H1 (cell line): ENCODE results near the gene SIGLEC11. TPM values are rescaled to one million over a fixed set of nuclear protein-coding genes. Genes with fewer than 3 reads are reported as not detected.

ENCODE experiments used
- CTCF ChIA-PET: fragments of 300-600 bp; sonication (Branson Sonifier 250); formaldehyde crosslinking; loops from one replicate; lab custom pipeline; 2021; ENCODE audit not compliant: partially characterized antibody; lab: Charles Lee
- POLR2A ChIA-PET: fragments of 300-600 bp; sonication (Branson Sonifier 250); formaldehyde crosslinking; loops from one replicate; lab custom pipeline; 2021; ENCODE audit warnings: inconsistent platforms; ENCODE audit not compliant: partially characterized antibody; lab: Charles Lee
- DNase-seq, 2 experiments: peaks; one replicate each; pipeline versions ENCODE4 v3.0.0 to v3.0.0-alpha.2; 2010 to 2022; ENCODE audit warnings: low spot score in 2 of 2, low read depth in 1 of 2, mixed read lengths in 1 of 2
- FAIRE-seq: peaks from 2 replicates; lab custom pipeline; 2011; peaks lifted over from hg19 to GRCh38; lab: Jason Lieb, UNC
- H2AFZ ChIP-seq: 2 replicates; pipeline ENCODE4 v1.8.1; 2012; ENCODE audit warnings: low read length, inconsistent platforms
- H2AK5ac ChIP-seq: 2 replicates; pipeline ENCODE4 v1.6.1; 2013; ENCODE audit warnings: low read depth, low read length
- H2BK120ac ChIP-seq: replicated peaks from 2 replicates; pipeline ENCODE3; 2013; ENCODE audit warnings: low read depth, low read length, inconsistent platforms
- H2BK12ac ChIP-seq: 2 replicates; pipeline ENCODE4 v1.6.1; 2013; ENCODE audit warnings: low read depth, low read length
- H2BK15ac ChIP-seq: 2 replicates; pipeline ENCODE4 v1.6.1; 2013; ENCODE audit warnings: low read length
- H2BK20ac ChIP-seq: 2 replicates; pipeline ENCODE4 v1.6.1; 2013; ENCODE audit warnings: low read length
- H2BK5ac ChIP-seq: 2 replicates; pipeline ENCODE4 v1.6.1; 2013; ENCODE audit warnings: low read depth, low read length
- H3K14ac ChIP-seq: 2 replicates; pipeline ENCODE4 v1.6.1; 2013; ENCODE audit warnings: inconsistent platforms; ENCODE audit not compliant: insufficient read length
- H3K18ac ChIP-seq: 2 replicates; pipeline ENCODE4 v1.6.1; 2013; ENCODE audit warnings: low read length; ENCODE audit errors: extremely low read depth
- H3K23ac ChIP-seq: 2 replicates; pipeline ENCODE4 v1.6.1; 2013; ENCODE audit warnings: inconsistent platforms; ENCODE audit not compliant: insufficient read length
- H3K23me2 ChIP-seq: 2 replicates; pipeline ENCODE4 v1.6.1; 2013; ENCODE audit warnings: low read depth, low read length
- H3K27ac ChIP-seq: 2 replicates; pipeline ENCODE4 v1.6.1; 2011; ENCODE audit warnings: low read depth, low read length, inconsistent platforms
- H3K27me3 ChIP-seq, 4 experiments: replicated peaks in 1 of 4; 1 replicate in 1 of 4; 2 replicates in 3 of 4; pipeline versions ENCODE4 v1.6.1 to v1.8.1; 2011 to 2013; ENCODE audit warnings: low read length in 3 of 4, mild to moderate bottlenecking in 3 of 4, inconsistent platforms in 2 of 4, mixed read lengths in 2 of 4, moderate library complexity in 1 of 4; ENCODE audit not compliant: control insufficient read depth in 3 of 4, insufficient read depth in 3 of 4; ENCODE audit errors: extremely low read depth in 1 of 4
- H3K36me3 ChIP-seq, 4 experiments: 2 replicates each; pipeline versions ENCODE4 v1.6.1 to v1.8.1; 2011 to 2013; ENCODE audit warnings: mild to moderate bottlenecking in 4 of 4, low read length in 3 of 4, moderate library complexity in 2 of 4, control low read depth in 1 of 4, inconsistent platforms in 1 of 4; ENCODE audit not compliant: insufficient read depth in 4 of 4, control insufficient read depth in 2 of 4
- H3K4ac ChIP-seq: replicated peaks from 2 replicates; pipeline ENCODE3; 2013; ENCODE audit warnings: low read length, low read depth, mixed read lengths, inconsistent platforms; ENCODE audit not compliant: insufficient read length
- H3K4me1 ChIP-seq, 4 experiments: replicated peaks in 1 of 4; 1 replicate in 1 of 4; 2 replicates in 3 of 4; pipeline versions ENCODE4 v1.6.1 to v1.8.1; 2011 to 2013; ENCODE audit warnings: low read length in 3 of 4, inconsistent platforms in 2 of 4, mixed read lengths in 1 of 4; ENCODE audit not compliant: insufficient read depth in 4 of 4, control insufficient read depth in 3 of 4
- H3K4me2 ChIP-seq, 2 experiments: 2 replicates each; pipeline versions ENCODE4 v1.6.1 to v1.8.1; 2011 to 2013; ENCODE audit warnings: low read depth in 2 of 2, low read length in 2 of 2, control low read depth in 1 of 2, inconsistent platforms in 1 of 2, mild to moderate bottlenecking in 1 of 2; ENCODE audit not compliant: insufficient read depth in 1 of 2
- H3K4me3 ChIP-seq, 4 experiments: fragments of 200-600, 300-600 bp in 1 of 4; sonication (generic), shearing (Covaris generic), sonication (Bioruptor Twin) in 1 of 4; 2 replicates each; pipeline versions ENCODE4 v1.5.1 to v1.8.1; 2011 to 2016; ENCODE audit warnings: low read length in 4 of 4, low read depth in 3 of 4, control low read depth in 2 of 4, inconsistent platforms in 2 of 4, mild to moderate bottlenecking in 2 of 4, mixed read lengths in 1 of 4, moderate library complexity in 1 of 4; ENCODE audit not compliant: insufficient read depth in 2 of 4; ENCODE audit errors: extremely low read depth in 1 of 4
- H3K56ac ChIP-seq: replicated peaks from 2 replicates; pipeline ENCODE3; 2013; ENCODE audit warnings: low read depth, mild to moderate bottlenecking, mixed read lengths, low read length, inconsistent platforms; ENCODE audit not compliant: insufficient read length
- H3K79me1 ChIP-seq: 2 replicates; pipeline ENCODE4 v1.6.1; 2013; ENCODE audit warnings: low read depth, low read length, control low read depth
- H3K79me2 ChIP-seq, 2 experiments: 2 replicates each; pipeline versions ENCODE4 v1.6.1 to v1.8.1; 2012 to 2013; ENCODE audit warnings: low read length in 2 of 2, mild to moderate bottlenecking in 2 of 2, inconsistent platforms in 1 of 2; ENCODE audit not compliant: insufficient read depth in 2 of 2, control insufficient read depth in 1 of 2
- H3K9ac ChIP-seq, 4 experiments: replicated peaks in 1 of 4; 1 replicate in 1 of 4; 2 replicates in 3 of 4; pipeline versions ENCODE4 v1.6.1 to v1.8.1; 2011 to 2013; ENCODE audit warnings: low read depth in 3 of 4, low read length in 3 of 4, control low read depth in 2 of 4, mild to moderate bottlenecking in 2 of 4, moderate library complexity in 2 of 4, inconsistent platforms in 1 of 4; ENCODE audit errors: extremely low read depth in 1 of 4
- H3K9me3 ChIP-seq, 2 experiments: 2 replicates each; pipeline versions ENCODE4 v1.6.1 to v1.8.1; 2012 to 2013; ENCODE audit warnings: mild to moderate bottlenecking in 2 of 2, moderate library complexity in 2 of 2, control low read depth in 1 of 2, inconsistent platforms in 1 of 2, low read depth in 1 of 2, low read length in 1 of 2, mixed read lengths in 1 of 2; ENCODE audit not compliant: insufficient read depth in 2 of 2
- H4K20me1 ChIP-seq, 2 experiments: replicated peaks in 1 of 2; 2 replicates each; pipeline versions ENCODE3 to v1.8.1; 2011 to 2013; ENCODE audit warnings: inconsistent platforms in 2 of 2, low read length in 2 of 2, mild to moderate bottlenecking in 1 of 2; ENCODE audit not compliant: insufficient read depth in 2 of 2, control insufficient read depth in 1 of 2
- H4K5ac ChIP-seq: 2 replicates; pipeline ENCODE4 v1.6.1; 2013; ENCODE audit warnings: low read length, low read depth, mixed read lengths, inconsistent platforms; ENCODE audit not compliant: insufficient read length
- H4K8ac ChIP-seq: 2 replicates; pipeline ENCODE4 v1.8.0; 2013; ENCODE audit warnings: mild to moderate bottlenecking, moderate library complexity, low read length, inconsistent platforms; ENCODE audit not compliant: insufficient read depth; ENCODE audit errors: extremely low read depth
- H4K91ac ChIP-seq: replicated peaks from 2 replicates; pipeline ENCODE3; 2013; ENCODE audit warnings: low read length, mixed read lengths, inconsistent platforms; ENCODE audit not compliant: insufficient read length
- ASH2L ChIP-seq: fragments of 200-600, 300-600 bp; sonication (generic); IDR thresholded peaks from one replicate; pipeline ENCODE4 v1.7.1; 2017; ENCODE audit warnings: low read length
- CBX8 ChIP-seq: fragments of 300-800, 300-1000 bp; sonication (generic); IDR thresholded peaks from 2 replicates; pipeline ENCODE4 v1.7.1; 2016; ENCODE audit warnings: low read depth, low read length, borderline replicate concordance
- CEBPB ChIP-seq: IDR thresholded peaks from 2 replicates; pipeline ENCODE4 v1.6.1; 2012; ENCODE audit warnings: low read depth, low read length
- CREB1 ChIP-seq: IDR thresholded peaks from 2 replicates; pipeline ENCODE4 v1.6.1; 2012; ENCODE audit warnings: inconsistent platforms
- JUN ChIP-seq: IDR thresholded peaks from 2 replicates; pipeline ENCODE4 v1.6.1; 2011; ENCODE audit warnings: low read depth, mild to moderate bottlenecking, improper control_type of control experiment, low read length
- JUND ChIP-seq: IDR thresholded peaks from 2 replicates; pipeline ENCODE4 v1.6.1; 2011; ENCODE audit warnings: mild to moderate bottlenecking, improper control_type of control experiment, low read length
- NRF1 ChIP-seq: IDR thresholded peaks from 2 replicates; pipeline ENCODE4 v1.6.1; 2011; ENCODE audit warnings: mild to moderate bottlenecking, low read depth, low read length, improper control_type of control experiment
- RAD21 ChIP-seq, 2 experiments: IDR thresholded peaks in 1 of 2; conservative IDR thresholded peaks in 1 of 2; 2 replicates each; pipeline ENCODE4 v1.6.1; 2011; ENCODE audit warnings: low read depth in 2 of 2, low read length in 2 of 2, improper control_type of control experiment in 1 of 2, inconsistent platforms in 1 of 2, mild to moderate bottlenecking in 1 of 2, moderate library complexity in 1 of 2
- SP2 ChIP-seq: IDR thresholded peaks from 2 replicates; pipeline ENCODE4 v1.6.1; 2012; ENCODE audit warnings: mild to moderate bottlenecking, low read length, inconsistent platforms
- WGBS, 2 experiments: shearing (Covaris generic) in 1 of 2; methylation state at CpG; one replicate each; pipeline versions ENCODE4 v1.1.6 to v1.1.7; 2013 to 2015; ENCODE audit warnings: low lambda C conversion rate in 2 of 2, mixed read lengths in 2 of 2, inconsistent platforms in 1 of 2, low coverage in 1 of 2, missing lambda C conversion rate in 1 of 2; ENCODE audit not compliant: insufficient replicate concordance in 2 of 2, insufficient coverage in 1 of 2, insufficient read length in 1 of 2; ENCODE audit errors: extremely low coverage in 1 of 2, missing lambda C conversion rate in 1 of 2; 5-methylcytosine and 5-hydroxymethylcytosine counted together
- polyA plus RNA-seq, 7 experiments: library from polyadenylated mRNA; depleted of rRNA in 3 of 7; stranded (reverse) in 5 of 7; unstranded in 2 of 7; fragments of >200 nt in 5 of 7; fragments of 200-250 nt in 2 of 7; gene quantifications; 1 replicate in 5 of 7; 2 replicates in 1 of 7; 4 replicates in 1 of 7; pipeline versions ENCODE4 v1.2.1 to v1.2.3, GENCODE V29; 2011 to 2013; ENCODE audit warnings: missing spikeins in 2 of 7, mixed read lengths in 2 of 7
- total RNA-seq: library from RNA; stranded (reverse); fragmentation: NEBNext Ultra II Directional; extraction: Animal tissue kit (Norgen Biotek cat#: 25700); gene quantifications from 2 replicates; pipeline ENCODE4 v1.2.1, GENCODE V29; 2021
- TF ChIP-seq, protein P1 (sequence below): IDR thresholded peaks from 2 replicates; pipeline ENCODE4 v1.6.1; 2011; ENCODE audit warnings: low read length, improper control_type of control experiment
- TF ChIP-seq, protein P2 (sequence below): IDR thresholded peaks from 2 replicates; pipeline ENCODE4 v1.6.1; 2012; ENCODE audit warnings: inconsistent platforms
- TF ChIP-seq, protein P3 (sequence below): IDR thresholded peaks from 2 replicates; pipeline ENCODE4 v1.6.1; 2012; ENCODE audit warnings: inconsistent platforms

Gene SIGLEC11
- total and polyA plus RNA-seq, 2 of the 8 experiments (the other 6 are each of a cell fraction or from before 2014, with no cell fraction given) = 0.18 TPM; not detected in 1

DNA sequence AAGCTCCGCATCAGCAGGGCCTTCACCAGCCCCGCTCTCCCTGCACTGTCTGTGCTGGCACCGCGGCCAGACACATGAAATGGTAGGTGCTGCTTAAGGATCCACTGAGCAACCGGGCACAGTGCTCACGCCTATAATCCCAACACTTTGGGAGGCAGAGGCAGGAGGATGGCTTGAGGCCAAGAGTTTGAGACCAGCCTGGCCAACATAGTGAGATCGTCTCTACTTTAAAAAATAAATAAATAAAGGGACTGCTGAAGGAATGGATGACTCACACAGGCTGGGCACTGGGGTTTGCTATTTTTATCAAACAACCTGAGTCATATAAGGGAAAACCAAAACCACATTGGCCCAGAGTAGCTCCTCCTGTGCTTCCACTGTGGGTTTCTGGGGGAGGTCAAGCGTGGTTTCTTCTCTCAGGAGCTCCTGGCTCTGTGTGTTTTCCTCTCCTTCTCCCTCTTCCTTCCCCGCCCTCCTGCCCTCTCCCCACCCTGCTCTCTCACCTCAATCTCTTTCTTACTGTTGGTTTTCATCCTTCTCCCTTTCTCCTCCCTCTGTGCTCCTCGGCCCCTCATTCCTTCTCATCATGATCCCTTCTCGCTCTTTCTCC lies 42.9 kb upstream of the SIGLEC11 start:
- no peak overlapping the region for H2BK15ac ChIP-seq
- H4K5ac ChIP-seq = no peak overlapping the region
- H3K14ac ChIP-seq = no peak overlapping the region
- POLR2A ChIA-PET = no interaction called here
- no peaks in the 10 kb centered on the region for H3K23me2 ChIP-seq
- no peak overlapping the region for H4K91ac ChIP-seq
- H4K20me1 ChIP-seq = peaks cover 0 to 4% of the 10 kb centered on the region in 2 experiments
- H3K79me1 ChIP-seq = no peaks in the 10 kb centered on the region
- no peak overlapping the region for H3K9ac ChIP-seq
- no peak overlapping the region for H2BK120ac ChIP-seq
- H3K79me2 ChIP-seq = no peaks in the 10 kb centered on the region
- H4K8ac ChIP-seq = no peak overlapping the region; the same call in 1 of the 2 replicates
- DNase-seq (no peak), FAIRE-seq (no peak)
- no peak overlapping the region for H3K27ac ChIP-seq
- no peaks in the 10 kb centered on the region for H3K9me3 ChIP-seq
- no peak overlapping the region for H3K23ac ChIP-seq
- H2BK5ac ChIP-seq = no peak overlapping the region
- peaks cover 3 to 13% (median 5%) of the 10 kb centered on the region in 4 experiments; a peak in 5 of 8 replicates for H3K36me3 ChIP-seq
- 92% methylated on average over 10 of the region's 11 CpGs; no CpG with 5 or more reads in 1 of the 2 experiments for WGBS, 2 experiments
- H3K4ac ChIP-seq = no peak overlapping the region
- CTCF ChIA-PET = interaction anchor here (0.6 to 3.1 kb wide), 8 partner anchors 10 to 405 kb away, joined by 3 to 16 read pairs (median 6); no protein-coding TSS in a partner anchor
- no peak overlapping the region for H2AFZ ChIP-seq
- no peaks in the 10 kb centered on the region for H3K4me1 ChIP-seq
- H2AK5ac ChIP-seq = no peak overlapping the region
- H3K27me3 ChIP-seq = no peaks in the 10 kb centered on the region
- H3K56ac ChIP-seq = no peak overlapping the region
- H2BK12ac ChIP-seq = no peak overlapping the region
- no peak overlapping the region for H3K18ac ChIP-seq
- no peak overlapping the region for H3K4me2 ChIP-seq
- H2BK20ac ChIP-seq = no peak overlapping the region
- H3K4me3 ChIP-seq = no peak overlapping the region
- no peak for TF ChIP-seq JUND
- no peak for TF ChIP-seq ASH2L
- TF ChIP-seq NRF1 = no peak
- no peak for TF ChIP-seq CREB1
- TF ChIP-seq SP2 = no peak
- no peak for TF ChIP-seq RAD21 (IDR thresholded peaks at IDR 0.05 in 1 of 2, conservative IDR thresholded peaks at IDR 0.05 in 1 of 2; ENCODE audit: low read depth in 2 of 2, low read length in 2 of 2)
- TF ChIP-seq, protein P1, sequence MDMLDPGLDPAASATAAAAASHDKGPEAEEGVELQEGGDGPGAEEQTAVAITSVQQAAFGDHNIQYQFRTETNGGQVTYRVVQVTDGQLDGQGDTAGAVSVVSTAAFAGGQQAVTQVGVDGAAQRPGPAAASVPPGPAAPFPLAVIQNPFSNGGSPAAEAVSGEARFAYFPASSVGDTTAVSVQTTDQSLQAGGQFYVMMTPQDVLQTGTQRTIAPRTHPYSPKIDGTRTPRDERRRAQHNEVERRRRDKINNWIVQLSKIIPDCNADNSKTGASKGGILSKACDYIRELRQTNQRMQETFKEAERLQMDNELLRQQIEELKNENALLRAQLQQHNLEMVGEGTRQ = no peak
- TF ChIP-seq JUN = no peak
- TF ChIP-seq, protein P2, sequence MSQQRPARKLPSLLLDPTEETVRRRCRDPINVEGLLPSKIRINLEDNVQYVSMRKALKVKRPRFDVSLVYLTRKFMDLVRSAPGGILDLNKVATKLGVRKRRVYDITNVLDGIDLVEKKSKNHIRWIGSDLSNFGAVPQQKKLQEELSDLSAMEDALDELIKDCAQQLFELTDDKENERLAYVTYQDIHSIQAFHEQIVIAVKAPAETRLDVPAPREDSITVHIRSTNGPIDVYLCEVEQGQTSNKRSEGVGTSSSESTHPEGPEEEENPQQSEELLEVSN = no peak
- TF ChIP-seq CBX8 = no peak
- no peak for TF ChIP-seq CEBPB
- TF ChIP-seq, protein P3, sequence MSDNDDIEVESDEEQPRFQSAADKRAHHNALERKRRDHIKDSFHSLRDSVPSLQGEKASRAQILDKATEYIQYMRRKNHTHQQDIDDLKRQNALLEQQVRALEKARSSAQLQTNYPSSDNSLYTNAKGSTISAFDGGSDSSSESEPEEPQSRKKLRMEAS = no peak
